ENCODE data around the gene PTH1R. TPM values are rescaled to one million over a fixed set of nuclear protein-coding genes. Genes with fewer than 3 reads are reported as not detected.

PTH1R gene
- total and polyA plus RNA-seq, 8 donors, result 2.6 to 22.4 (median 3.8) TPM

GRCh38 chr3:46925585-46925934, 48.0 kb downstream of the PTH1R start:
- Histone ChIP-seq H3K27ac (peak overlapping the region in 4 of 5 donors; percentile 66 to 88 (median 84)), H3K4me1 (peaks cover 53 to 76% (median 70%) of the 10 kb centered on the region in 4 donors)
- intact Hi-C loops (cut with DNase I; ENCODE audit: low total_unique reads), result no loop called here

GRCh38 chr3:46926039-46926438, 48.5 kb downstream of the PTH1R start:
- no peaks in the 10 kb centered on the region for H3K9me3 ChIP-seq
- no peaks in the 10 kb centered on the region for H3K27me3 ChIP-seq
- peaks cover 58 to 81% (median 75%) of the 10 kb centered on the region in 4 donors for H3K4me1 ChIP-seq
- no peak for TF ChIP-seq POLR2A (IDR thresholded peaks at IDR 0.05)
- TF ChIP-seq, protein P1, sequence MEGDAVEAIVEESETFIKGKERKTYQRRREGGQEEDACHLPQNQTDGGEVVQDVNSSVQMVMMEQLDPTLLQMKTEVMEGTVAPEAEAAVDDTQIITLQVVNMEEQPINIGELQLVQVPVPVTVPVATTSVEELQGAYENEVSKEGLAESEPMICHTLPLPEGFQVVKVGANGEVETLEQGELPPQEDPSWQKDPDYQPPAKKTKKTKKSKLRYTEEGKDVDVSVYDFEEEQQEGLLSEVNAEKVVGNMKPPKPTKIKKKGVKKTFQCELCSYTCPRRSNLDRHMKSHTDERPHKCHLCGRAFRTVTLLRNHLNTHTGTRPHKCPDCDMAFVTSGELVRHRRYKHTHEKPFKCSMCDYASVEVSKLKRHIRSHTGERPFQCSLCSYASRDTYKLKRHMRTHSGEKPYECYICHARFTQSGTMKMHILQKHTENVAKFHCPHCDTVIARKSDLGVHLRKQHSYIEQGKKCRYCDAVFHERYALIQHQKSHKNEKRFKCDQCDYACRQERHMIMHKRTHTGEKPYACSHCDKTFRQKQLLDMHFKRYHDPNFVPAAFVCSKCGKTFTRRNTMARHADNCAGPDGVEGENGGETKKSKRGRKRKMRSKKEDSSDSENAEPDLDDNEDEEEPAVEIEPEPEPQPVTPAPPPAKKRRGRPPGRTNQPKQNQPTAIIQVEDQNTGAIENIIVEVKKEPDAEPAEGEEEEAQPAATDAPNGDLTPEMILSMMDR (IDR thresholded peaks at IDR 0.05), result no peak
- no peak for TF ChIP-seq POLR2AphosphoS5 (IDR thresholded peaks at IDR 0.05)
- no peak for TF ChIP-seq EP300 (IDR thresholded peaks at IDR 0.05)
- 34 to 65% (median 45%) methylated on average over 6 of the region's 6 CpGs for WGBS, 5 donors
- DNase-seq, result peak in 1 of 2 donors; percentile 52
- H3K4me3 ChIP-seq, result no peak overlapping the region
- H3K27ac ChIP-seq, result peak overlapping the region in 4 of 5 donors; percentile 66 to 88 (median 84)
- intact Hi-C loops (cut with DNase I; ENCODE audit: low total_unique reads), result no loop called here
- H3K36me3 ChIP-seq, result peaks cover 41 to 68% (median 59%) of the 10 kb centered on the region in 4 donors

More at GRCh38 chr3:46925585-46925934, 48.0 kb downstream of the PTH1R start:
- Histone ChIP-seq H3K36me3 (peaks cover 46 to 73% (median 63%) of the 10 kb centered on the region in 4 donors), H3K9me3 (no peaks in the 10 kb centered on the region), H3K27me3 (no peaks in the 10 kb centered on the region), H3K4me3 (no peak overlapping the region)
- 46 to 66% (median 56%) methylated on average over 5 of the region's 5 CpGs for WGBS, 5 donors
- TF ChIP-seq, protein P1 (IDR thresholded peaks at IDR 0.05), result no peak
- TF ChIP-seq EP300 (IDR thresholded peaks at IDR 0.05), result no peak
- no peak for TF ChIP-seq POLR2AphosphoS5 (IDR thresholded peaks at IDR 0.05)
- no peak for TF ChIP-seq POLR2A (IDR thresholded peaks at IDR 0.05)
- DNase-seq, result no peak

DNA sequence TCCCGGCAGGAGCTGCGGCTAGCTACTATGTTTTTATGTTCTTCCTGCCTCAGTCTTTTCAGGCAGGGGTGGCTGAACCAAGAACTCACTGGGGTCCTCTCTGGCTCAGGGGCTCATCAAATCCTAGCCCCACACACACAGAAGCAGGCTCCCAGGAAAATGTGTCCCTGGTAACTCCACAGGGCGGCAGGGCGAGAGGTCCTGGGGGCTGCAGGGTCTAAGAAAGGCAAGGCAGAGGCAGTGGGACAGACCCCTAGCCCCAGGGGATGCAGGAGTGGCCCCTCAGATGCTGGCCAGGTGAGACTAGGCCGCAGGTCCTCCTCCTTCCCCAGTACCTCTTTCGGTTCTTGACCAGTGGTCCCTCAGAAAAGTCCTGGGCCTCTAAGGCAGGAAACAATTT, 48.9 kb downstream of the PTH1R start:
- no peak overlapping the region for H3K4me3 ChIP-seq
- H3K27me3 ChIP-seq, result no peaks in the 10 kb centered on the region
- intact Hi-C loops (cut with DNase I; ENCODE audit: low total_unique reads), result no loop called here
- peak overlapping the region in 4 of 5 donors; percentile 66 to 88 (median 84) for H3K27ac ChIP-seq
- TF ChIP-seq, protein P1 (IDR thresholded peaks at IDR 0.05), result no peak
- TF ChIP-seq EP300 (IDR thresholded peaks at IDR 0.05) (no peak), POLR2AphosphoS5 (IDR thresholded peaks at IDR 0.05) (no peak), POLR2A (IDR thresholded peaks at IDR 0.05) (no peak)
- no peak for DNase-seq
- WGBS, 5 donors, result 79 to 93% (median 88%) methylated on average over 5 to 6 of the region's 6 CpGs
- H3K9me3 ChIP-seq, result no peaks in the 10 kb centered on the region
- peaks cover 62 to 85% (median 79%) of the 10 kb centered on the region in 4 donors for H3K4me1 ChIP-seq
- H3K36me3 ChIP-seq, result peaks cover 37 to 64% (median 55%) of the 10 kb centered on the region in 4 donors

- Histone ChIP-seq H3K36me3 (peaks cover 30 to 58% (median 48%) of the 10 kb centered on the region in 4 donors), H3K27me3 (no peaks in the 10 kb centered on the region), H3K9me3 (no peaks in the 10 kb centered on the region), H3K4me1 (peaks cover 69 to 92% (median 85%) of the 10 kb centered on the region in 4 donors), H3K27ac (peak overlapping the region; percentile 24 to 88 (median 81)), H3K4me3 (no peak overlapping the region)
- 64 to 77% (median 72%) methylated on average over 15 of the region's 15 CpGs for WGBS, 5 donors
- intact Hi-C loops (cut with DNase I; ENCODE audit: low total_unique reads), result no loop called here
- no peak for TF ChIP-seq POLR2AphosphoS5 (IDR thresholded peaks at IDR 0.05)
- TF ChIP-seq POLR2A (IDR thresholded peaks at IDR 0.05), result no peak
- DNase-seq, result peak; percentile 25 to 62
These were observed 49.6 kb downstream of the PTH1R start for GRCh38 chr3:46926871-46927717.

Measured in stomach (tissue), 9 donors.